GM23338 (cell line): ENCODE measurements around the gene CRTC1. TPM values are rescaled to one million over a fixed set of nuclear protein-coding genes. Genes with fewer than 3 reads are reported as not detected.

Source experiments
- ATAC-seq: fragments of 200-7000 bp; cut with Tn5 transposase; 3 replicates; pipeline ENCODE4 v1.9.1; 2020
- DNase-seq: peaks from one replicate; pipeline ENCODE4 v3.0.0-alpha.2; 2015; ENCODE audit warnings: low spot score
- H2AFZ ChIP-seq: fragments of 200-600 bp; sonication (generic); 2 replicates; pipeline ENCODE4 v1.8.0; 2016; ENCODE audit warnings: antibody characterized with exemption, mild to moderate bottlenecking, moderate library complexity
- H3F3A ChIP-seq: fragments of 200-600 bp; sonication (generic); replicated peaks from 2 replicates; pipeline ENCODE4 v1.8.0; 2017; ENCODE audit warnings: antibody characterized with exemption, mixed run types, low read depth
- H3K27ac ChIP-seq: fragments of 200-600 bp; sonication (generic); 2 replicates; pipeline ENCODE4 v1.6.1; 2016; ENCODE audit warnings: low read depth
- H3K27me3 ChIP-seq: fragments of 200-600 bp; sonication (generic); 2 replicates; pipeline ENCODE4 v1.8.0; 2016; ENCODE audit warnings: mild to moderate bottlenecking, mixed run types, moderate library complexity; ENCODE audit not compliant: insufficient read depth
- H3K36me3 ChIP-seq: fragments of 200-600 bp; sonication (generic); 2 replicates; pipeline ENCODE4 v1.8.0; 2016; ENCODE audit warnings: mild to moderate bottlenecking; ENCODE audit not compliant: insufficient read depth
- H3K4me1 ChIP-seq: fragments of 200-600 bp; sonication (generic); 2 replicates; pipeline ENCODE4 v1.8.0; 2016; ENCODE audit warnings: mild to moderate bottlenecking, moderate library complexity; ENCODE audit not compliant: insufficient read depth
- H3K4me2 ChIP-seq: fragments of 200-600 bp; sonication (generic); 2 replicates; pipeline ENCODE4 v1.7.1; 2017; ENCODE audit warnings: mixed run types
- H3K4me3 ChIP-seq: fragments of 200-600 bp; sonication (generic); 2 replicates; pipeline ENCODE4 v1.6.1; 2016; ENCODE audit warnings: mixed run types
- H3K79me2 ChIP-seq: fragments of 200-600 bp; sonication (generic); replicated peaks from 2 replicates; pipeline ENCODE4 v1.8.0; 2017; ENCODE audit warnings: mild to moderate bottlenecking; ENCODE audit not compliant: insufficient read depth
- H3K9me2 ChIP-seq: fragments of 200-600 bp; sonication (generic); 2 replicates; pipeline ENCODE4 v1.8.0; 2017; ENCODE audit not compliant: insufficient read depth
- H4K20me1 ChIP-seq: fragments of 200-600 bp; sonication (generic); replicated peaks from 2 replicates; pipeline ENCODE4 v1.8.0; 2017; ENCODE audit warnings: mild to moderate bottlenecking; ENCODE audit not compliant: insufficient read depth
- H3K27ac Mint-ChIP-seq: 2 replicates; pipeline ENCODE4 v1.8.0; 2020; ENCODE audit warnings: inconsistent platforms, mild to moderate bottlenecking, moderate library complexity, mixed read lengths
- H3K27me3 Mint-ChIP-seq: 3 replicates; pipeline ENCODE4 v1.8.0; 2022; ENCODE audit warnings: low read depth, mild to moderate bottlenecking, moderate library complexity, mixed read lengths, inconsistent platforms; ENCODE audit not compliant: insufficient read depth, poor library complexity
- H3K36me3 Mint-ChIP-seq: 3 replicates; pipeline ENCODE4 v1.8.0; 2021; ENCODE audit warnings: low read depth, mild to moderate bottlenecking, inconsistent platforms, moderate library complexity, mixed read lengths
- H3K4me1 Mint-ChIP-seq: 3 replicates; pipeline ENCODE4 v1.8.0; 2020; ENCODE audit warnings: mild to moderate bottlenecking, inconsistent platforms, mixed read lengths
- H3K4me3 Mint-ChIP-seq: 3 replicates; pipeline ENCODE4 v1.8.0; 2021; ENCODE audit warnings: moderate library complexity, mild to moderate bottlenecking, inconsistent platforms, mixed read lengths
- H3K9me3 Mint-ChIP-seq: 3 replicates; pipeline ENCODE4 v1.8.0; 2020; ENCODE audit warnings: moderate library complexity, mild to moderate bottlenecking, inconsistent platforms, mixed read lengths
- CREB1 ChIP-seq: fragments of 250-450 bp; sonication (Bioruptor Pico); IDR thresholded peaks from 2 replicates; pipeline ENCODE4 v1.5.0; 2020; ENCODE audit warnings: low read depth, mild to moderate bottlenecking, moderate library complexity
- CTCF ChIP-seq, 2 experiments: fragments of 200-600 bp in 1 of 2; sonication (generic) in 1 of 2; conservative IDR thresholded peaks; 2 replicates each; pipeline versions ENCODE4 v1.5.1 to v1.6.1; 2016 to 2017; ENCODE audit warnings: antibody characterized with exemption in 2 of 2, low read depth in 2 of 2, mild to moderate bottlenecking in 2 of 2, moderate library complexity in 1 of 2
- ETS1 ChIP-seq: IDR thresholded peaks from 2 replicates; pipeline ENCODE4 v1.6.1; 2016; ENCODE audit warnings: antibody characterized with exemption
- EZH2 ChIP-seq: fragments of 200-600 bp; sonication (generic); IDR thresholded peaks from one replicate; pipeline ENCODE4 v1.8.0; 2017; ENCODE audit warnings: antibody characterized with exemption, mild to moderate bottlenecking, low read depth; ENCODE audit not compliant: unreplicated experiment
- EZH2phosphoT487 ChIP-seq: fragments of 200-600 bp; sonication (generic); IDR thresholded peaks from one replicate; pipeline ENCODE4 v1.8.1; 2018; ENCODE audit warnings: antibody characterized with exemption; ENCODE audit not compliant: unreplicated experiment
- JUNB ChIP-seq: IDR thresholded peaks from one replicate; pipeline ENCODE4 v1.6.1; 2016; ENCODE audit warnings: antibody characterized with exemption; ENCODE audit not compliant: unreplicated experiment
- NANOG ChIP-seq: IDR thresholded peaks from 2 replicates; pipeline ENCODE4 v1.6.1; 2016; ENCODE audit warnings: antibody characterized with exemption, borderline replicate concordance
- POLR2AphosphoS5 ChIP-seq: IDR thresholded peaks from 2 replicates; pipeline ENCODE4 v1.6.1; 2016; ENCODE audit warnings: antibody characterized with exemption, low read depth
- REST ChIP-seq: IDR thresholded peaks from one replicate; pipeline ENCODE4 v1.6.1; 2018; ENCODE audit warnings: antibody characterized with exemption; ENCODE audit not compliant: unreplicated experiment
- STAT1 ChIP-seq: IDR thresholded peaks from one replicate; pipeline ENCODE4 v1.6.1; 2016; ENCODE audit warnings: antibody characterized with exemption; ENCODE audit not compliant: unreplicated experiment
- ZNF114 ChIP-seq: fragments of 250-450 bp; sonication (Bioruptor Pico); IDR thresholded peaks from 2 replicates; pipeline ENCODE4 v1.5.0; 2020; ENCODE audit warnings: mild to moderate bottlenecking, moderate library complexity
- ZNF331 ChIP-seq: fragments of 250-450 bp; sonication (Bioruptor Pico); IDR thresholded peaks from 2 replicates; pipeline ENCODE4 v1.5.0; 2020; ENCODE audit warnings: low read depth, mild to moderate bottlenecking, moderate library complexity
- ZNF462 ChIP-seq: fragments of 250-450 bp; sonication (Bioruptor Pico); IDR thresholded peaks from 2 replicates; pipeline ENCODE4 v1.5.0; 2020; ENCODE audit warnings: mild to moderate bottlenecking, moderate library complexity
- polyA plus RNA-seq: library from polyadenylated mRNA; unstranded; fragments of >200 nt; fragmentation: Nextera tagmentation; extraction: Ambion mirVana; gene quantifications from 2 replicates; pipeline ENCODE4 v1.2.1, GENCODE V29; 2016
- total RNA-seq: library from RNA; depleted of rRNA; stranded (reverse); fragments of >200 nt; shearing (Covaris generic); gene quantifications from 2 replicates; pipeline ENCODE4 v1.2.3, GENCODE V29; 2014

The CRTC1 gene
- total and polyA plus RNA-seq, 2 experiments from 2014 or later: 5.4 to 8.4 TPM

GRCh38 chr19:18655173-18655844 is 28.2 kb upstream of the CRTC1 start:
- H3K4me3 Mint-ChIP-seq: no peak overlapping the region
- H3K27me3 ChIP-seq: no peaks in the 10 kb centered on the region
- no peaks in the 10 kb centered on the region; the same call in 2 of the 3 replicates for H3K9me3 Mint-ChIP-seq
- no peak for ATAC-seq
- H3K4me1 Mint-ChIP-seq: peaks cover 42% of the 10 kb centered on the region
- no peak overlapping the region for H3K4me3 ChIP-seq
- H3K27me3 Mint-ChIP-seq: peaks cover 16% of the 10 kb centered on the region
- H3K79me2 ChIP-seq: no peaks in the 10 kb centered on the region
- 0 out of 2 replicates have a peak, but pooled peaks cover 4% of the 10 kb centered on the region for H3K4me1 ChIP-seq
- no peak overlapping the region for H2AFZ ChIP-seq
- no peaks in the 10 kb centered on the region for H3K36me3 ChIP-seq
- DNase-seq: no peak
- no peak overlapping the region for H3K4me2 ChIP-seq
- H3K27ac Mint-ChIP-seq: no peak overlapping the region
- TF ChIP-seq CTCF (conservative IDR thresholded peaks at IDR 0.05; ENCODE audit: low read depth in 2 of 2) (no peak; a peak in 1 of 4 replicates), EZH2 (no peak), CREB1 (no peak), POLR2AphosphoS5 (no peak), ZNF331 (no peak), REST (no peak), ETS1 (no peak), ZNF114 (CRISPR knock-in tag) (no peak), STAT1 (no peak), JUNB (no peak), ZNF462 (no peak), EZH2phosphoT487 (no peak), NANOG (no peak)
- no peak overlapping the region for H3K27ac ChIP-seq
- H3F3A ChIP-seq: 0 out of 2 replicates have a peak, but pooled peaks cover 8% of the 10 kb centered on the region
- no peaks in the 10 kb centered on the region; the same call in 1 of the 2 replicates for H4K20me1 ChIP-seq
- H3K36me3 Mint-ChIP-seq: no peaks in the 10 kb centered on the region; the same call in 2 of the 3 replicates
- 0 out of 2 replicates have a peak, but pooled peaks cover 6% of the 10 kb centered on the region for H3K9me2 ChIP-seq
